ENCODE results near the gene RAB1A. TPM values are rescaled to one million over a fixed set of nuclear protein-coding genes. Genes with fewer than 3 reads are reported as not detected.
A peak's percentile ranks its signal among the peaks of the same experiment; 100 is the strongest.

Gene RAB1A
- total and polyA plus RNA-seq, 4 donors, result 118 to 165 (median 130) TPM

DNA sequence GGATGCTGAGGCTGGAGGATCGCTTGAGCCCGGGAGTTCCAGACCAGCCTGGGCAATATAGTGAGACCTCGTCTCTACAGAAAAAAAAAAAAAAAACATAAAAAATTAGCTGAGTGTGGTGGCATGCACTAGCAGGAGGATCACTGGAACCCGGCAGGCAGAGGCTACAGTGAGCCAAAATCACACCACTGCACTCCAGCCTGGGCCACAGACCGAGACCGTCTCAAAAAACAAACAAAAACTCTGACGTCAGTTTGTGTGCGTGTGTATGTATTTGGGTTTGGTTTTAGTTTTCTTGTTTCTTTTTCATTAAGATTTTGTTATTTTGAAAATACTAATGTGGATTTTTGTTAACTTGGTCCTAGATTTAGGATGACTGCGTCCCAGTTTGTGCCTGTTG lies 54.7 kb downstream of the RAB1A start:
- ATAC-seq (ENCODE audit: low FRiP score), result no peak
- Histone ChIP-seq H3K27ac (ENCODE audit: low read depth in 1 of 2, low read length in 2 of 2) (peak overlapping the region in 1 of 2 donors; percentile 41), H3K4me3 (ENCODE audit: low read length in 2 of 2) (no peak overlapping the region), H3K36me3 (ENCODE audit: control insufficient read depth in 1 of 2, insufficient read depth in 2 of 2, low read length in 1 of 2) (peaks cover 7% of the 10 kb centered on the region in 2 donors), H3K9me3 (ENCODE audit: control insufficient read depth, low read length) (no peaks in the 10 kb centered on the region), H3K27me3 (ENCODE audit: control insufficient read depth in 1 of 2, insufficient read depth in 2 of 2, low read length in 1 of 2) (no peaks in the 10 kb centered on the region), H3K4me1 (ENCODE audit: control insufficient read depth in 1 of 2, insufficient read depth in 2 of 2, low read length in 2 of 2) (peaks cover 0 to 1% of the 10 kb centered on the region in 2 donors)
- DNase-seq, result no peak
- intact Hi-C loops (cut with DNase I), result loop anchor here in 1 of 2 donors (10.0 kb wide), 1 partner anchor 50 kb away; no protein-coding TSS in a partner anchor
- 7 to 14% methylated on average over 9 of the region's 9 CpGs for WGBS, 2 donors

DNA sequence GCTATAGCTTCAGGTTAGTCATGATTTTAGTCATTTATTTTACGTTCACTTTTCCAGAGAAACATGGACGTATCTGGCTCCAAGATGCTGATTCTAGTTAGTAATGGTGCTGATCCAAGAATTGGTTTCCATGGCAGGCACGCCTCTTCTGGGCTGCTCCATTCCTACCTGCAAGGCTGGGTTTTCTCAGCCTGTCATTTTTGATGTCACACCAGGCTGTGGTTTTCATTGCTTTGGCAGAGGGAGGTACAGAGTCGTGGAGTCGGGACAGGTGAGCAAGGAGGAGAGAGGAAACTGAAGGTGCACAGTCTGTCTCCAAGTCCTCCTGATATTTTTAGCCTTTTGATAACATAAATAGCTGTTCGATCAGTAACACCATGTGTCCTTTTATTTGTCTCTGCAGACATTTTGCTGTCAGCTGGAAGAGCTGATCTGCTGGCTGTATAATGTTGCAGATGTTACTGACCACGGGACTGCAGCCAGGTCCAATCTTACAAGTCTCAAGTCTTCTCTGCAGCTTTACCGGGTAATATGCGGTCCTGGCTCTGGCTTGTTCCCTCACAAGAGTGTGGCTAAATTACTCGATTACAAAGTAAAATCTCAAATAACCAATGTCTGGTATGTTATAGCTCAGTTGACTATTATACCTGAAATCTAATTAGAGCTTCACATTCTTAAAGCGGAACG lies 55.9 kb downstream of the RAB1A start:
- Histone ChIP-seq H3K4me3 (ENCODE audit: low read length in 2 of 2) (no peak overlapping the region), H3K9me3 (ENCODE audit: control insufficient read depth, low read length) (no peaks in the 10 kb centered on the region), H3K36me3 (ENCODE audit: control insufficient read depth in 1 of 2, insufficient read depth in 2 of 2, low read length in 1 of 2) (peaks cover 7 to 8% of the 10 kb centered on the region in 2 donors), H3K27me3 (ENCODE audit: control insufficient read depth in 1 of 2, insufficient read depth in 2 of 2, low read length in 1 of 2) (no peaks in the 10 kb centered on the region), H3K4me1 (ENCODE audit: control insufficient read depth in 1 of 2, insufficient read depth in 2 of 2, low read length in 2 of 2) (peaks cover 0 to 1% of the 10 kb centered on the region in 2 donors), H3K27ac (ENCODE audit: low read depth in 1 of 2, low read length in 2 of 2) (no peak overlapping the region)
- 69 to 70% methylated on average over 12 of the region's 12 CpGs for WGBS, 2 donors
- ATAC-seq (ENCODE audit: low FRiP score), result no peak
- intact Hi-C loops (cut with DNase I), result loop anchor here in 1 of 2 donors (10.0 kb wide), 1 partner anchor 51 kb away; no protein-coding TSS in a partner anchor
- DNase-seq, result no peak

DNA sequence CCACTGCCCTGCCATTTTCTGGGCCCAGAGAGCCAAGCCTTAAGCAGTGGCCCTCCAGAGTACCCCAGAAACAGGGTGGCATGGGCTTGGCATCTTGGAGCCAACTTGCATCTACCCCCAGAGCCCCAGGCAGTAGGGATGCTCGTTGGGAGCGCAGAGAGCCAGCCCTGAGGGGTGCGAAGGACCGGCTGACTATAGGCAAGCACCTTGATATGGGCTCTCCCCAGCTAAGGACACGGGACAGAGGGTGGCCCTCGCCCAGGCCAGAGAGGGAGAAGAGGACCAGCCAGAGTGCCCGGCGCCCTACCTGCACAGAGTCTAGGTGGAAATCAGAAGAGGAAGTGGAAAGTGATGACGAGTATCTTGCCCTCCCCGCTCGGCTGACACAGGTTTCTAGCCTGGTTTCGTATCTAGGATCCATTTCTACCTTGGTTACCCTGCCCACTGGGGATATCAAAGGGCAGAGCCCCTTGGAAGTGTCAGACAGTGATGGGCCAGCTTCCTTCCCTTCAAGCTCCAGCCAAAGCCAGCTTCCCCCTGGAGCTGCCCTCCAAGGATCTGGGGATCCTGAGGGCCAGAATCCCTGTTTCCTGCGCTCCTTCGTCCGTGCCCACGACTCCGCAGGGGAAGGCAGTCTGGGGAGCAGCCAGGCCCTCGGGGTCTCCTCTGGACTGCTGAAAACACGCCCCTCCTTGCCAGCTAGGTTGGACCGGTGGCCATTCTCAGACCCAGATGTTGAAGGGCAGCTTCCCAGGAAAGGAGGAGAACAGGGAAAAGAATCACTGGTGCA lies 57.5 kb downstream of the RAB1A start:
- Histone ChIP-seq H3K27ac (ENCODE audit: low read depth in 1 of 2, low read length in 2 of 2) (no peak overlapping the region), H3K4me3 (ENCODE audit: low read length in 2 of 2) (no peak overlapping the region), H3K36me3 (ENCODE audit: control insufficient read depth in 1 of 2, insufficient read depth in 2 of 2, low read length in 1 of 2) (peaks cover 0 to 8% of the 10 kb centered on the region in 2 donors), H3K9me3 (ENCODE audit: control insufficient read depth, low read length) (no peaks in the 10 kb centered on the region), H3K4me1 (ENCODE audit: control insufficient read depth in 1 of 2, insufficient read depth in 2 of 2, low read length in 2 of 2) (peaks cover 0 to 1% of the 10 kb centered on the region in 2 donors), H3K27me3 (ENCODE audit: control insufficient read depth in 1 of 2, insufficient read depth in 2 of 2, low read length in 1 of 2) (no peaks in the 10 kb centered on the region)
- DNase-seq (peak in 1 of 2 donors; percentile 45), ATAC-seq (ENCODE audit: low FRiP score) (no peak)
- WGBS, 2 donors, result 91 to 92% methylated on average over 20 of the region's 20 CpGs
- intact Hi-C loops (cut with DNase I), result loop anchor here in 1 of 2 donors (10.0 kb wide), 1 partner anchor 52 kb away; no protein-coding TSS in a partner anchor

DNA sequence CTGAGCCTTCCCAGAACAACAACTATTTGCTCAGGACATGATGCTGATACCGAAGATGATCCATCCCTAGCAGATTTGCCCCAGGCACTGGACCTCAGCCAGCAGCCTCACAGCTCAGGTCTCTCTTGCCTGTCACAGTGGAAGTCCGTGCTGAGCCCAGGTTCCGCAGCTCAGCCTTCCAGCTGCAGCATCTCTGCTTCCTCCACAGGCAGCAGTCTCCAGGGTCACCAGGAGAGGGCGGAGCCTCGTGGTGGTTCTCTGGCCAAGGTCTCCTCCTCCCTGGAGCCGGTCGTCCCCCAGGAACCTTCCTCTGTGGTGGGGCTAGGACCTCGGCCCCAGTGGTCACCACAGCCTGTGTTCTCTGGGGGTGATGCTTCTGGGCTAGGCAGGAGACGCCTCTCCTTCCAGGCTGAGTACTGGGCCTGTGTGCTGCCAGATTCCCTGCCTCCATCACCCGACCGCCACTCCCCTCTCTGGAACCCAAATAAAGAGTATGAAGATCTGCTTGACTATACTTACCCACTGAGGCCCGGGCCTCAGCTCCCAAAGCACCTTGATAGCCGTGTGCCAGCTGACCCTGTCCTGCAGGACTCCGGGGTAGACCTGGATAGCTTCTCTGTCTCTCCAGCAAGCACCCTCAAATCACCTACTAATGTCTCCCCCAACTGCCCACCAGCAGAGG lies 58.3 kb downstream of the RAB1A start:
- Histone ChIP-seq H3K9me3 (ENCODE audit: control insufficient read depth, low read length) (no peaks in the 10 kb centered on the region), H3K4me1 (ENCODE audit: control insufficient read depth in 1 of 2, insufficient read depth in 2 of 2, low read length in 2 of 2) (peaks cover 0 to 1% of the 10 kb centered on the region in 2 donors), H3K4me3 (ENCODE audit: low read length in 2 of 2) (no peak overlapping the region), H3K27me3 (ENCODE audit: control insufficient read depth in 1 of 2, insufficient read depth in 2 of 2, low read length in 1 of 2) (no peaks in the 10 kb centered on the region), H3K36me3 (ENCODE audit: control insufficient read depth in 1 of 2, insufficient read depth in 2 of 2, low read length in 1 of 2) (peaks cover 0 to 8% of the 10 kb centered on the region in 2 donors), H3K27ac (ENCODE audit: low read depth in 1 of 2, low read length in 2 of 2) (no peak overlapping the region)
- intact Hi-C loops (cut with DNase I), result loop anchor here in 1 of 2 donors (10.0 kb wide), 1 partner anchor 53 kb away; no protein-coding TSS in a partner anchor
- ATAC-seq (ENCODE audit: low FRiP score) (no peak), DNase-seq (no peak)
- WGBS, 2 donors, result 76 to 82% methylated on average over 14 of the region's 14 CpGs

DNA sequence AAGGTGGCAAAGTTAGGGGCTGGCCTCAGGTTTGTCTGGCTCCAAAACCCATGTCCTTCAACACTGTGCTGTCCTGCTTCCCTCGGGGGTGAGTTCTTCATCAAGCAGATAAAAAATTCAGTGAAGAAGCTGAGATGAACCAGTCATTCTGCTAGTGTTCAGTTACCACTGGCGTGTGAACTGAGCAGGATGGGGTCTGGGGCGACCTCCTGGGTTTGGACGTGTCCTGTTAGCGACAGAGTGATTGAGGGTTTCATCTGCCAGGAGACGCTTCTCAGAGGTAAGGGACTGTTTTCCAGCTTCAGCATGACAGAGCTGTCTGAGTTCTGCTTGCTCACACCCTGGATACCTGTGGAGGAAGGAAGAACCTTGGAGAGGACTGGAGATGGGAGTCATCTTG lies 59.0 kb downstream of the RAB1A start:
- H3K27me3 ChIP-seq (ENCODE audit: control insufficient read depth in 1 of 2, insufficient read depth in 2 of 2, low read length in 1 of 2), result no peaks in the 10 kb centered on the region
- DNase-seq (no peak), ATAC-seq (ENCODE audit: low FRiP score) (no peak)
- no peak overlapping the region for H3K4me3 ChIP-seq (ENCODE audit: low read length in 2 of 2)
- intact Hi-C loops (cut with DNase I), result loop anchor here in 1 of 2 donors (10.0 kb wide), 1 partner anchor 54 kb away; no protein-coding TSS in a partner anchor
- peaks cover 0 to 1% of the 10 kb centered on the region in 2 donors for H3K4me1 ChIP-seq (ENCODE audit: control insufficient read depth in 1 of 2, insufficient read depth in 2 of 2, low read length in 2 of 2)
- 85 to 88% methylated on average over 6 of the region's 6 CpGs for WGBS, 2 donors
- H3K27ac ChIP-seq (ENCODE audit: low read depth in 1 of 2, low read length in 2 of 2), result peak overlapping the region in 1 of 2 donors; percentile 2
- H3K9me3 ChIP-seq (ENCODE audit: control insufficient read depth, low read length), result no peaks in the 10 kb centered on the region
- H3K36me3 ChIP-seq (ENCODE audit: control insufficient read depth in 1 of 2, insufficient read depth in 2 of 2, low read length in 1 of 2), result peaks cover 0 to 8% of the 10 kb centered on the region in 2 donors

DNA sequence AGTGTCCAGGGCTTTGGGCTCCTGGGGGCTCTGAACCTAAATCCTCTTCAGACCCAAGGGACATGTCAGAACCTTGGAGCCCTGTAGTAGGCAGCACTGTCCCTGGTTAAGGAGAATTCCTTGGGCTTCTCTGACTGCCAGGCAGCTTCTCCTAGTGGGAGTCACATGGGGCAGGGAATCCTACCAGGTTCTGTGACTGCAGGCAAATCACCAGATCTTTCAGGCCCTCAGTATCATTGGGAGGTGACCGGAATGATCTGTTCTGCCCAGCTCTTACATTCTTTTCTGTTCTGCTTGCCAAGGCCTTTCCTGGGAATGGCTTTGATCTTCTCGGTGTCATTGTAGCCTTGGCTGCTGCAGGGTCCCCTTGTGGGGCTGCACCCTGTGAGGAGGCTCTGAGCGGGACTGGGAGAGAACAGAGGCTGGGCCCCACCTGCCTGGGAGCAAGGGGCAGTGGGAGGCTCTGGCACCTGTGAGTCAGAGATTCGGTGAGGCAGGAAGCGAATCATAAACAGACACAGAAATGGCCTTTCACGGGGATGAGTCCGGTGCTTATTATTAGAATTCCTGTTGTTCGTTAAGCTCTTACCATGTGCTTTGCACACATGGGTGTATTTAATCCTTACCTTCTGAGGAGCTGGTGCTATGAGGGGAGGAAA lies 59.6 kb downstream of the RAB1A start:
- H3K4me1 ChIP-seq (ENCODE audit: control insufficient read depth in 1 of 2, insufficient read depth in 2 of 2, low read length in 2 of 2), result no peaks in the 10 kb centered on the region
- no peak overlapping the region for H3K4me3 ChIP-seq (ENCODE audit: low read length in 2 of 2)
- H3K27ac ChIP-seq (ENCODE audit: low read depth in 1 of 2, low read length in 2 of 2), result peak overlapping the region in 1 of 2 donors; percentile 2
- intact Hi-C loops (cut with DNase I), result loop anchor here in 1 of 2 donors (10.0 kb wide), 1 partner anchor 54 kb away; no protein-coding TSS in a partner anchor
- peaks cover 0 to 8% of the 10 kb centered on the region in 2 donors for H3K36me3 ChIP-seq (ENCODE audit: control insufficient read depth in 1 of 2, insufficient read depth in 2 of 2, low read length in 1 of 2)
- H3K27me3 ChIP-seq (ENCODE audit: control insufficient read depth in 1 of 2, insufficient read depth in 2 of 2, low read length in 1 of 2), result no peaks in the 10 kb centered on the region
- H3K9me3 ChIP-seq (ENCODE audit: control insufficient read depth, low read length), result no peaks in the 10 kb centered on the region
- peak; percentile 9 for ATAC-seq (ENCODE audit: low FRiP score)
- 66 to 68% methylated on average over 8 of the region's 8 CpGs for WGBS, 2 donors
- DNase-seq, result no peak

DNA sequence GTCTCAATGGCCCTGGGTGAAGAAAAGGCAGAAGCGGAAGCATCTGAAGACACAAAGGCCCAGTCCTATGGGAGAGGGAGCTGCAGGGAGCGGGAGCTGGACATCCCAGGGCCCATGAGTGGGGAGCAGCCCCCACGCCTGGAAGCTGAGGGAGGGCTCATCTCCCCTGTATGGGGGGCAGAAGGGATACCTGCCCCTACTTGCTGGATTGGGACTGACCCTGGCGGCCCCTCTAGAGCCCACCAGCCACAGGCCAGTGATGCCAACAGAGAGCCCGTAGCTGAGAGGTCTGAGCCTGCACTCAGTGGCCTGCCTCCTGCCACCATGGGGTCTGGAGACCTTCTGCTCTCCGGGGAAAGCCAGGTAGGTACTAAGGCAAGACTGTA lies 60.5 kb downstream of the RAB1A start:
- no peak for DNase-seq
- intact Hi-C loops (cut with DNase I), result loop anchor here in 1 of 2 donors (10.0 kb wide), 1 partner anchor 505 kb away; no protein-coding TSS in a partner anchor
- Histone ChIP-seq H3K9me3 (ENCODE audit: control insufficient read depth, low read length) (no peaks in the 10 kb centered on the region), H3K4me1 (ENCODE audit: control insufficient read depth in 1 of 2, insufficient read depth in 2 of 2, low read length in 2 of 2) (peaks cover 0 to 2% of the 10 kb centered on the region in 2 donors), H3K4me3 (ENCODE audit: low read length in 2 of 2) (no peak overlapping the region), H3K27ac (ENCODE audit: low read depth in 1 of 2, low read length in 2 of 2) (peak overlapping the region in 1 of 2 donors; percentile 14), H3K27me3 (ENCODE audit: control insufficient read depth in 1 of 2, insufficient read depth in 2 of 2, low read length in 1 of 2) (no peaks in the 10 kb centered on the region), H3K36me3 (ENCODE audit: control insufficient read depth in 1 of 2, insufficient read depth in 2 of 2, low read length in 1 of 2) (peaks cover 0 to 8% of the 10 kb centered on the region in 2 donors)
- ATAC-seq (ENCODE audit: low FRiP score), result no peak
- 82 to 95% methylated on average over 6 of the region's 6 CpGs for WGBS, 2 donors
